SU-DHL-6 (cell line): Measurements from ENCODE around the gene DDX54.

Experiments used
- EZH2phosphoT487 ChIP-seq: fragments of 200-600 bp; sonication (generic), shearing (Covaris generic); conservative IDR thresholded peaks from 2 replicates; pipeline ENCODE4 v1.6.1; 2018; ENCODE audit warnings: mild to moderate bottlenecking, antibody characterized with exemption, low read length, moderate library complexity, mixed read lengths
- TF ChIP-seq, protein P1 (sequence below): fragments of 200-600 bp; sonication (generic); IDR thresholded peaks from one replicate; pipeline ENCODE4 v1.5.1; 2017; ENCODE audit warnings: antibody characterized with exemption, mild to moderate bottlenecking, low read length, moderate library complexity; ENCODE audit not compliant: insufficient read depth, poor library complexity, severe bottlenecking

- TF ChIP-seq, protein P1, sequence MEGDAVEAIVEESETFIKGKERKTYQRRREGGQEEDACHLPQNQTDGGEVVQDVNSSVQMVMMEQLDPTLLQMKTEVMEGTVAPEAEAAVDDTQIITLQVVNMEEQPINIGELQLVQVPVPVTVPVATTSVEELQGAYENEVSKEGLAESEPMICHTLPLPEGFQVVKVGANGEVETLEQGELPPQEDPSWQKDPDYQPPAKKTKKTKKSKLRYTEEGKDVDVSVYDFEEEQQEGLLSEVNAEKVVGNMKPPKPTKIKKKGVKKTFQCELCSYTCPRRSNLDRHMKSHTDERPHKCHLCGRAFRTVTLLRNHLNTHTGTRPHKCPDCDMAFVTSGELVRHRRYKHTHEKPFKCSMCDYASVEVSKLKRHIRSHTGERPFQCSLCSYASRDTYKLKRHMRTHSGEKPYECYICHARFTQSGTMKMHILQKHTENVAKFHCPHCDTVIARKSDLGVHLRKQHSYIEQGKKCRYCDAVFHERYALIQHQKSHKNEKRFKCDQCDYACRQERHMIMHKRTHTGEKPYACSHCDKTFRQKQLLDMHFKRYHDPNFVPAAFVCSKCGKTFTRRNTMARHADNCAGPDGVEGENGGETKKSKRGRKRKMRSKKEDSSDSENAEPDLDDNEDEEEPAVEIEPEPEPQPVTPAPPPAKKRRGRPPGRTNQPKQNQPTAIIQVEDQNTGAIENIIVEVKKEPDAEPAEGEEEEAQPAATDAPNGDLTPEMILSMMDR: no peak
- TF ChIP-seq EZH2phosphoT487: no peak
Observed at GRCh38 chr12:113169697-113170096, 15.6 kb downstream of the DDX54 start.
